Keratinocyte (primary cell): ENCODE measurements around the gene MAN1C1. TPM values are rescaled to one million over a fixed set of nuclear protein-coding genes. Genes with fewer than 3 reads are reported as not detected.

ENCODE experiments used
- DNase-seq: peaks from one replicate; pipeline ENCODE4 v3.0.0-alpha.2; 2011; ENCODE audit warnings: low read depth, missing footprints, low spot score
- FAIRE-seq: peaks from 2 replicates; lab custom pipeline; 2011; peaks lifted over from hg19 to GRCh38; lab: Jason Lieb, UNC
- H2AFZ ChIP-seq: 2 replicates; pipeline ENCODE4 v1.6.0; 2012; ENCODE audit warnings: low read length, control low read depth, inconsistent platforms; ENCODE audit not compliant: control insufficient read depth
- H3K27ac ChIP-seq: 2 replicates; pipeline ENCODE4 v1.5.1; 2011; ENCODE audit warnings: low read length; ENCODE audit not compliant: control insufficient read depth, insufficient read depth
- H3K27me3 ChIP-seq: 3 replicates; pipeline ENCODE4 v1.6.0; 2011; ENCODE audit warnings: low read length; ENCODE audit not compliant: control insufficient read depth, insufficient read depth; ENCODE audit errors: extremely low read depth
- H3K36me3 ChIP-seq, 2 experiments: 2 replicates in 1 of 2; 3 replicates in 1 of 2; pipeline ENCODE4 v1.5.1; 2011; ENCODE audit warnings: low read length in 2 of 2, mild to moderate bottlenecking in 1 of 2; ENCODE audit not compliant: control insufficient read depth in 2 of 2, insufficient read depth in 2 of 2; ENCODE audit errors: extremely low read depth in 1 of 2
- H3K4me1 ChIP-seq: 3 replicates; pipeline ENCODE4 v1.5.1; 2011; ENCODE audit warnings: low read length; ENCODE audit not compliant: control insufficient read depth, insufficient read depth; ENCODE audit errors: extremely low read depth
- H3K4me2 ChIP-seq: 3 replicates; pipeline ENCODE4 v1.6.0; 2011; ENCODE audit warnings: low read depth, low read length; ENCODE audit not compliant: control insufficient read depth, insufficient read depth; ENCODE audit errors: extremely low read depth
- H3K4me3 ChIP-seq, 3 experiments: fragments of 200-600 bp in 1 of 3; sonication (generic) in 1 of 3; 2 replicates in 2 of 3; 3 replicates in 1 of 3; pipeline ENCODE4 v1.5.1; 2011 to 2016; ENCODE audit warnings: low read length in 3 of 3, mild to moderate bottlenecking in 3 of 3, control low read depth in 2 of 3, inconsistent platforms in 1 of 3, low read depth in 1 of 3, mixed read lengths in 1 of 3, mixed run types in 1 of 3, moderate library complexity in 1 of 3; ENCODE audit not compliant: control insufficient read depth in 2 of 3, insufficient read depth in 2 of 3; ENCODE audit errors: extremely low read depth in 1 of 3
- H3K79me2 ChIP-seq: 2 replicates; pipeline ENCODE4 v1.6.0; 2012; ENCODE audit warnings: low read length; ENCODE audit not compliant: control insufficient read depth, insufficient read depth
- H3K9ac ChIP-seq: 3 replicates; pipeline ENCODE4 v1.6.0; 2011; ENCODE audit warnings: low read length; ENCODE audit not compliant: control insufficient read depth, insufficient read depth; ENCODE audit errors: extremely low read depth
- H3K9me1 ChIP-seq: 3 replicates; pipeline ENCODE4 v1.6.0; 2011; ENCODE audit warnings: low read length; ENCODE audit not compliant: control insufficient read depth, insufficient read depth; ENCODE audit errors: extremely low read depth
- H3K9me3 ChIP-seq: 2 replicates; pipeline ENCODE4 v1.5.1; 2012; ENCODE audit warnings: low read depth, low read length; ENCODE audit not compliant: control insufficient read depth
- H4K20me1 ChIP-seq: 3 replicates; pipeline ENCODE4 v1.6.0; 2011; ENCODE audit warnings: low read length; ENCODE audit not compliant: control insufficient read depth, insufficient read depth; ENCODE audit errors: extremely low read depth
- CTCF ChIP-seq, 3 experiments: IDR thresholded peaks in 1 of 3; conservative IDR thresholded peaks in 1 of 3; optimal IDR thresholded peaks in 1 of 3; 2 replicates in 2 of 3; 3 replicates in 1 of 3; pipeline versions ENCODE3 to v1.5.1; 2011; ENCODE audit warnings: low read length in 3 of 3, mild to moderate bottlenecking in 3 of 3, moderate library complexity in 2 of 3, control low read depth in 1 of 3, inconsistent platforms in 1 of 3; ENCODE audit not compliant: insufficient read depth in 2 of 3; ENCODE audit errors: extremely low read depth in 1 of 3
- EZH2 ChIP-seq: IDR thresholded peaks from one replicate; pipeline ENCODE4 v1.6.1; 2012; ENCODE audit warnings: inconsistent platforms, mild to moderate bottlenecking, low read length, moderate library complexity
- dilution Hi-C: fragments of 300-500 bp; cut with MboI; formaldehyde crosslinking; loops from one replicate; pipeline ENCODE4 v1.7.0; 2020; ENCODE audit warnings: low sequenced_read_pairs; ENCODE audit not compliant: extremely low pct_ligation_motif_present
- polyA plus RNA-seq, 5 experiments: library from polyadenylated mRNA; depleted of rRNA in 3 of 5; stranded (reverse) in 3 of 5; stranded (forward) in 1 of 5; unstranded in 1 of 5; fragments of >200 nt; gene quantifications; 1 replicate in 1 of 5; 2 replicates in 3 of 5; 3 replicates in 1 of 5; pipeline versions ENCODE4 v1.2.1 to v1.2.3, GENCODE V29; 2011 to 2012; ENCODE audit warnings: missing spikeins in 2 of 5, low read depth in 1 of 5, low replicate concordance in 1 of 5

Gene MAN1C1
- polyA plus RNA-seq, 1 donor (not counting 4 experiments of a cell fraction or from before 2014, with no cell fraction given), result 0.07 TPM

GRCh38 chr1:25707280-25708016 lies 90.9 kb downstream of the MAN1C1 start:
- no peaks in the 10 kb centered on the region for H3K36me3 ChIP-seq
- no peaks in the 10 kb centered on the region for H3K79me2 ChIP-seq
- H3K9me1 ChIP-seq, result no peaks in the 10 kb centered on the region
- peak overlapping the region; percentile 66 for H2AFZ ChIP-seq
- no peaks in the 10 kb centered on the region for H3K9me3 ChIP-seq
- peak overlapping the region; percentile 76 for H3K4me2 ChIP-seq
- DNase-seq (no peak), FAIRE-seq (peak; percentile 93)
- H3K4me3 ChIP-seq, result peak overlapping the region in 2 of 3 experiments; percentile 30 to 45
- H3K27me3 ChIP-seq, result no peaks in the 10 kb centered on the region
- H4K20me1 ChIP-seq, result no peaks in the 10 kb centered on the region
- H3K27ac ChIP-seq, result peak overlapping the region; percentile 73
- H3K4me1 ChIP-seq, result peaks cover 21% of the 10 kb centered on the region
- peak overlapping the region; percentile 35 for H3K9ac ChIP-seq
- dilution Hi-C loops, result no loop called here
- no peak for TF ChIP-seq EZH2

DNA sequence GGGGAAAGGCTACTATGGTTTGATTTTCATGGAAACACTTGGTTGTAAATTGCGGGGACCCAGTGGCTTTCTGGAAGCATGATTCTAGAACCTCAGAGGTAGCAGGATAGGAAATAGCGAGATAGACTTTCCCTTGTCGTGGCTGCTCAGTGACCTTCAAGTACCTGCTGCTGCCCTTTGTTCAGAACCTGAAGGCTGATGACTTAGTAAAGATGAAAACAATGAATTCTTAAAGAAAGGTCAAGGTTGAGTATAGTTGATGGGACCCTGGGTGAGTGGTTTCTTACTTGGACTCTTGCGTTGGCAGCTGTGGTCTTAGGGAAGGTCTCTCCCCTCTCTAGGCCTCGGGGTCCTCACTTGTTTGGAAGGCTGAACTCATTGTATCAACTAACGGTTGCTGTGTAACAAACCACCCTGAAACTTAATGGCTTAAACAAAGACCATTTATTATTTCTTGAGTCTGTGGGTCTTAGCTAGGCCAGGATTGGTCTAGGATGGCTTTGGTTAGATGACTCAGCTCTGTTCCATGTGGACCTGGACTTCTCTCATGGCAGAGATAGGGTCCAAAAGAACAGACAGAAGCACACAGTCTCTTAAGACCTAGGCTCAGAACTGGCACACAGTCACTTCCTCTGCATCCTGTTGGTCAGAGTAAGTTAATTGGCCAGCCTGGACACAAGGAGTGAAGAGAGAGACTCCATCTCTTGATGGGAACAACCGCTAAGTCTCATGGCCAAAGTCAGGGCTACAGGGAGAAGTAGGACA lies 94.2 kb downstream of the MAN1C1 start:
- dilution Hi-C loops, result no loop called here
- DNase-seq, result no peak
- peak; percentile 46 for FAIRE-seq

More for the DNA sequence above, 94.2 kb downstream of the MAN1C1 start:
- no peaks in the 10 kb centered on the region for H3K79me2 ChIP-seq
- H2AFZ ChIP-seq, result no peak overlapping the region
- no peak overlapping the region for H3K27ac ChIP-seq
- H3K9me1 ChIP-seq, result no peaks in the 10 kb centered on the region
- H3K36me3 ChIP-seq, result no peaks in the 10 kb centered on the region
- H3K9me3 ChIP-seq, result no peaks in the 10 kb centered on the region
- H3K27me3 ChIP-seq, result no peaks in the 10 kb centered on the region
- peaks cover 21% of the 10 kb centered on the region for H3K4me1 ChIP-seq
- no peak overlapping the region for H3K4me3 ChIP-seq
- H4K20me1 ChIP-seq, result no peaks in the 10 kb centered on the region
- TF ChIP-seq EZH2 (no peak), CTCF (optimal IDR thresholded peaks at IDR 0.05 in 1 of 3, IDR thresholded peaks at IDR 0.05 in 1 of 3, conservative IDR thresholded peaks at IDR 0.05 in 1 of 3; ENCODE audit: extremely low read depth in 1 of 3, insufficient read depth in 2 of 3, low read length in 3 of 3) (no peak)
- H3K9ac ChIP-seq, result no peak overlapping the region
- H3K4me2 ChIP-seq, result no peak overlapping the region
